Measurements from ENCODE around the gene SH3PXD2A. TPM values are rescaled to one million over a fixed set of nuclear protein-coding genes. Genes with fewer than 3 reads are reported as not detected.

Gene SH3PXD2A
- total and polyA plus RNA-seq, 9 of the 15 experiments (the other 6 are each of a cell fraction or from before 2014, with no cell fraction given), result 0.41 to 9.3 (median 2.5) TPM

GRCh38 chr10:103772096-103772845 lies 83.1 kb downstream of the SH3PXD2A start (continued):
- no peak for TF ChIP-seq ZBTB40 (IDR thresholded peaks at IDR 0.05)
- no peak for TF ChIP-seq ZBTB40 (CRISPR knock-in tag; IDR thresholded peaks at IDR 0.05)
- TF ChIP-seq NUFIP1 (IDR thresholded peaks at IDR 0.05; ENCODE audit: partially characterized antibody), result no peak
- no peak for TF ChIP-seq RBM25 (IDR thresholded peaks at IDR 0.05; ENCODE audit: low read depth, low read length, severe bottlenecking)
- no peak for TF ChIP-seq HLTF (IDR thresholded peaks at IDR 0.05)
- TF ChIP-seq ADNP (tag; IDR thresholded peaks at IDR 0.05), result no peak
- no peak for TF ChIP-seq FOXA1 (IDR thresholded peaks at IDR 0.05; ENCODE audit: borderline replicate concordance)
- TF ChIP-seq SMARCA5 (IDR thresholded peaks at IDR 0.05), result no peak
- no peak for TF ChIP-seq MITF (IDR thresholded peaks at IDR 0.05)
- TF ChIP-seq RAD51 (IDR thresholded peaks at IDR 0.05; ENCODE audit: borderline replicate concordance, low read depth), result no peak
- TF ChIP-seq, protein P1, sequence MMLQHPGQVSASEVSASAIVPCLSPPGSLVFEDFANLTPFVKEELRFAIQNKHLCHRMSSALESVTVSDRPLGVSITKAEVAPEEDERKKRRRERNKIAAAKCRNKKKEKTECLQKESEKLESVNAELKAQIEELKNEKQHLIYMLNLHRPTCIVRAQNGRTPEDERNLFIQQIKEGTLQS (IDR thresholded peaks at IDR 0.05), result no peak
- TF ChIP-seq, protein P1 (CRISPR knock-in tag; conservative IDR thresholded peaks at IDR 0.05), result no peak
- no peak for TF ChIP-seq FOSL1 (tag; conservative IDR thresholded peaks at IDR 0.05)
- no peak for TF ChIP-seq MCM2 (IDR thresholded peaks at IDR 0.05; ENCODE audit: low read depth)
- TF ChIP-seq GABPA (tag; conservative IDR thresholded peaks at IDR 0.05; ENCODE audit: low read depth), result no peak; the same call in 1 of the 2 replicates
- no peak for TF ChIP-seq PTBP1 (IDR thresholded peaks at IDR 0.05; ENCODE audit: low read depth, low read length)
- no peak for TF ChIP-seq ZFP30 (CRISPR knock-in tag; IDR thresholded peaks at IDR 0.05; ENCODE audit: borderline replicate concordance)
- no peak for TF ChIP-seq PHB2 (IDR thresholded peaks at IDR 0.05; ENCODE audit: low read depth)
- no peak for TF ChIP-seq TRIM28 (IDR thresholded peaks at IDR 0.05)
- peak; percentile 36; the same call in 1 of the 2 replicates for TF ChIP-seq MTA1 (IDR thresholded peaks at IDR 0.05; ENCODE audit: borderline replicate concordance)

All from K562 (cell line).